HEK293 (cell line): ENCODE results near the gene ZNF280D.

ENCODE experiments used
- CTCF ChIA-PET: fragments of 350-600 bp; formaldehyde crosslinking; extraction: SDS; loops from one replicate; lab custom pipeline; 2021; ENCODE audit warnings: antibody characterized with exemption; lab: Yijun Ruan, JAX
- POLR2A ChIA-PET: fragments of 300-600 bp; formaldehyde crosslinking; extraction: SDS; loops from one replicate; lab custom pipeline; 2020; ENCODE audit warnings: antibody characterized with exemption, inconsistent platforms; lab: Yijun Ruan, JAX
- H3K27ac ChIP-seq: fragments of 200-500 bp; sonication (Bioruptor generic); 2 replicates; pipeline ENCODE4 v1.5.1; 2014; ENCODE audit warnings: low read depth, low read length, control low read depth, inconsistent platforms; ENCODE audit errors: extremely low read depth
- H3K36me3 ChIP-seq, 2 experiments: fragments of 200-500 bp in 1 of 2; sonication (Bioruptor generic) in 1 of 2; 1 replicate in 1 of 2; 2 replicates in 1 of 2; pipeline ENCODE4 v1.5.1; 2014 to 2017; ENCODE audit warnings: inconsistent platforms in 2 of 2, low read length in 2 of 2; ENCODE audit not compliant: control insufficient read depth in 2 of 2, insufficient read depth in 1 of 2
- H3K4me1 ChIP-seq: fragments of 200-500 bp; sonication (Bioruptor generic); 2 replicates; pipeline ENCODE4 v1.5.1; 2014; ENCODE audit warnings: mild to moderate bottlenecking, low read length, inconsistent platforms; ENCODE audit not compliant: control insufficient read depth, insufficient read depth
- H3K4me3 ChIP-seq: 2 replicates; pipeline ENCODE4 v1.5.1; 2011; ENCODE audit warnings: low read depth, mild to moderate bottlenecking, control low read depth, low read length, moderate library complexity
- H3K9me3 ChIP-seq: fragments of 200-500 bp; sonication (Bioruptor generic); 2 replicates; pipeline ENCODE4 v1.5.1; 2014; ENCODE audit warnings: low read depth, low read length, inconsistent platforms; ENCODE audit not compliant: control insufficient read depth, insufficient read depth
- EGR2 ChIP-seq: fragments of 450-650 bp; formaldehyde crosslinking; IDR thresholded peaks from 2 replicates; pipeline ENCODE4 v1.5.1; 2016; ENCODE audit warnings: low read depth, missing biosample characterization, missing genetic modification characterization
- GFI1B ChIP-seq: fragments of 450-650 bp; formaldehyde crosslinking; IDR thresholded peaks from 2 replicates; pipeline ENCODE4 v1.5.1; 2016; ENCODE audit warnings: missing biosample characterization, missing genetic modification characterization
- GLI2 ChIP-seq: fragments of 450-650 bp; formaldehyde crosslinking; IDR thresholded peaks from 2 replicates; pipeline ENCODE4; 2017; ENCODE audit warnings: missing biosample characterization, missing genetic modification characterization, low read depth, borderline replicate concordance
- KLF8 ChIP-seq: fragments of 450-650 bp; formaldehyde crosslinking; IDR thresholded peaks from 2 replicates; pipeline ENCODE4 v1.5.1; 2016; ENCODE audit warnings: missing biosample characterization, missing genetic modification characterization
- MEIS1 ChIP-seq: sonication (generic); formaldehyde crosslinking; IDR thresholded peaks from 2 replicates; pipeline ENCODE4 v1.8.1; 2022; ENCODE audit warnings: missing genetic modification reagents, mild to moderate bottlenecking, borderline replicate concordance
- ZBTB7A ChIP-seq: fragments of 450-650 bp; formaldehyde crosslinking; IDR thresholded peaks from 2 replicates; pipeline ENCODE4 v1.5.1; 2016; ENCODE audit warnings: low read depth, missing biosample characterization, missing genetic modification characterization
- ZBTB8A ChIP-seq: fragments of 450-650 bp; formaldehyde crosslinking; IDR thresholded peaks from 2 replicates; pipeline ENCODE4 v1.5.1; 2016; ENCODE audit warnings: missing biosample characterization, missing genetic modification characterization
- ZFP37 ChIP-seq: fragments of 450-650 bp; formaldehyde crosslinking; IDR thresholded peaks from 2 replicates; pipeline ENCODE4 v1.5.1; 2016; ENCODE audit warnings: missing biosample characterization, missing genetic modification characterization
- ZNF155 ChIP-seq: fragments of 450-650 bp; formaldehyde crosslinking; IDR thresholded peaks from 2 replicates; pipeline ENCODE4 v1.5.1; 2016; ENCODE audit warnings: missing biosample characterization, missing genetic modification characterization
- ZNF2 ChIP-seq: fragments of 450-650 bp; formaldehyde crosslinking; IDR thresholded peaks from 2 replicates; pipeline ENCODE4 v1.5.1; 2016; ENCODE audit warnings: missing biosample characterization, missing genetic modification characterization
- ZNF239 ChIP-seq: fragments of 450-650 bp; formaldehyde crosslinking; IDR thresholded peaks from 2 replicates; pipeline ENCODE4 v1.5.1; 2016; ENCODE audit warnings: missing biosample characterization, missing genetic modification characterization
- ZNF292 ChIP-seq: fragments of 450-650 bp; formaldehyde crosslinking; IDR thresholded peaks from 2 replicates; pipeline ENCODE4 v1.5.1; 2016; ENCODE audit warnings: low read depth, missing biosample characterization, missing genetic modification characterization, borderline replicate concordance
- ZNF324 ChIP-seq: fragments of 450-650 bp; formaldehyde crosslinking; IDR thresholded peaks from 2 replicates; pipeline ENCODE4 v1.5.1; 2016; ENCODE audit warnings: missing biosample characterization, missing genetic modification characterization
- ZNF404 ChIP-seq: fragments of 450-650 bp; formaldehyde crosslinking; IDR thresholded peaks from 2 replicates; pipeline ENCODE4 v1.5.1; 2017; ENCODE audit warnings: missing biosample characterization, missing genetic modification characterization
- ZNF473 ChIP-seq: fragments of 450-650 bp; formaldehyde crosslinking; IDR thresholded peaks from 2 replicates; pipeline ENCODE4 v1.5.1; 2017; ENCODE audit warnings: missing biosample characterization, missing genetic modification characterization
- ZNF544 ChIP-seq: fragments of 450-650 bp; formaldehyde crosslinking; IDR thresholded peaks from 2 replicates; pipeline ENCODE4 v1.5.0; 2017; ENCODE audit warnings: missing biosample characterization, missing genetic modification characterization
- ZNF558 ChIP-seq: fragments of 450-650 bp; formaldehyde crosslinking; IDR thresholded peaks from 2 replicates; pipeline ENCODE4 v1.5.1; 2016; ENCODE audit warnings: missing biosample characterization, missing genetic modification characterization
- ZNF629 ChIP-seq: fragments of 450-650 bp; formaldehyde crosslinking; IDR thresholded peaks from 2 replicates; pipeline ENCODE4 v1.5.1; 2017; ENCODE audit warnings: missing biosample characterization, missing genetic modification characterization
- ZNF792 ChIP-seq: fragments of 450-650 bp; formaldehyde crosslinking; IDR thresholded peaks from 2 replicates; pipeline ENCODE4 v1.5.1; 2016; ENCODE audit warnings: missing biosample characterization, missing genetic modification characterization
- TF ChIP-seq, protein P1 (sequence below): fragments of 450-650 bp; formaldehyde crosslinking; IDR thresholded peaks from 2 replicates; pipeline ENCODE4 v1.5.1; 2016; ENCODE audit warnings: missing biosample characterization, missing genetic modification characterization
- TF ChIP-seq, protein P2 (sequence below): fragments of 450-650 bp; formaldehyde crosslinking; IDR thresholded peaks from 2 replicates; pipeline ENCODE4 v1.5.1; 2016; ENCODE audit warnings: missing biosample characterization, missing genetic modification characterization
- TF ChIP-seq, protein P3 (sequence below): fragments of 450-650 bp; formaldehyde crosslinking; IDR thresholded peaks from 2 replicates; pipeline ENCODE4 v1.5.1; 2017; ENCODE audit warnings: missing biosample characterization, missing genetic modification characterization
- TF ChIP-seq, protein P4 (sequence below): fragments of 450-650 bp; formaldehyde crosslinking; IDR thresholded peaks from 2 replicates; pipeline ENCODE4 v1.5.0; 2017; ENCODE audit warnings: missing biosample characterization, missing genetic modification characterization, borderline replicate concordance

The ZNF280D gene

DNA sequence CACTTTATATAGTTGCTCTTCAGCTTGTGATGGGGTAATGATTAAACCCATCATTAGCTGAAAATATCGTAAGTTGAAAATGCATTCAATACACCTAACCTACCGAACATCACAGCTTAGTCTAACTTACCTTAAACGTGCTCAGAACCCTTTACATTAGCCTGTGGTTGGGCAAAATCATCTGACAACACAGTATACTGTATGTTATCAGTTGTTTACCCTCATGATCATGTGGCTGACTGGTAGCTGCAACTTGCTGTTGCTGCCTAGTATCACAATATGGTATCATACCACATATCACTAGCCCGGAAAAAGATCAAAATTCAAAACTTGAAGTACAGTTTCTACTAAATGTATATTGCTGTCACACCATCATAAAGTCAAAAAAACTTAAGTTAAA lies 9.5 kb downstream of the ZNF280D start:
- no peaks in the 10 kb centered on the region for H3K36me3 ChIP-seq
- TF ChIP-seq ZNF404 (tag by site-specific recombination), result no peak
- TF ChIP-seq, protein P1, sequence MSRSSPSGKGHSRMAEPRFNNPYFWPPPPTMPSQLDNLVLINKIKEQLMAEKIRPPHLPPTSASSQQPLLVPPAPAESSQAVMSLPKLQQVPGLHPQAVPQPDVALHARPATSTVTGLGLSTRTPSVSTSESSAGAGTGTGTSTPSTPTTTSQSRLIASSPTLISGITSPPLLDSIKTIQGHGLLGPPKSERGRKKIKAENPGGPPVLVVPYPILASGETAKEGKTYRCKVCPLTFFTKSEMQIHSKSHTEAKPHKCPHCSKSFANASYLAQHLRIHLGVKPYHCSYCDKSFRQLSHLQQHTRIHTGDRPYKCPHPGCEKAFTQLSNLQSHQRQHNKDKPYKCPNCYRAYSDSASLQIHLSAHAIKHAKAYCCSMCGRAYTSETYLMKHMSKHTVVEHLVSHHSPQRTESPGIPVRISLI (tag by site-specific recombination), result no peak
- no peak for TF ChIP-seq ZFP37 (tag by site-specific recombination)
- TF ChIP-seq ZNF292 (tag by site-specific recombination), result no peak
- no peak for TF ChIP-seq ZNF629 (tag by site-specific recombination)
- TF ChIP-seq ZBTB8A (tag by site-specific recombination), result no peak
- TF ChIP-seq KLF8, result no peak
- TF ChIP-seq, protein P2, sequence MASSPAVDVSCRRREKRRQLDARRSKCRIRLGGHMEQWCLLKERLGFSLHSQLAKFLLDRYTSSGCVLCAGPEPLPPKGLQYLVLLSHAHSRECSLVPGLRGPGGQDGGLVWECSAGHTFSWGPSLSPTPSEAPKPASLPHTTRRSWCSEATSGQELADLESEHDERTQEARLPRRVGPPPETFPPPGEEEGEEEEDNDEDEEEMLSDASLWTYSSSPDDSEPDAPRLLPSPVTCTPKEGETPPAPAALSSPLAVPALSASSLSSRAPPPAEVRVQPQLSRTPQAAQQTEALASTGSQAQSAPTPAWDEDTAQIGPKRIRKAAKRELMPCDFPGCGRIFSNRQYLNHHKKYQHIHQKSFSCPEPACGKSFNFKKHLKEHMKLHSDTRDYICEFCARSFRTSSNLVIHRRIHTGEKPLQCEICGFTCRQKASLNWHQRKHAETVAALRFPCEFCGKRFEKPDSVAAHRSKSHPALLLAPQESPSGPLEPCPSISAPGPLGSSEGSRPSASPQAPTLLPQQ (tag by site-specific recombination), result no peak
- no peaks in the 10 kb centered on the region for H3K9me3 ChIP-seq
- no peak overlapping the region for H3K4me3 ChIP-seq
- no peak overlapping the region for H3K27ac ChIP-seq
- CTCF ChIA-PET, result no interaction called here
- POLR2A ChIA-PET, result no interaction called here
- H3K4me1 ChIP-seq, result peaks cover 2% of the 10 kb centered on the region; the same call in 1 of the 2 replicates

DNA sequence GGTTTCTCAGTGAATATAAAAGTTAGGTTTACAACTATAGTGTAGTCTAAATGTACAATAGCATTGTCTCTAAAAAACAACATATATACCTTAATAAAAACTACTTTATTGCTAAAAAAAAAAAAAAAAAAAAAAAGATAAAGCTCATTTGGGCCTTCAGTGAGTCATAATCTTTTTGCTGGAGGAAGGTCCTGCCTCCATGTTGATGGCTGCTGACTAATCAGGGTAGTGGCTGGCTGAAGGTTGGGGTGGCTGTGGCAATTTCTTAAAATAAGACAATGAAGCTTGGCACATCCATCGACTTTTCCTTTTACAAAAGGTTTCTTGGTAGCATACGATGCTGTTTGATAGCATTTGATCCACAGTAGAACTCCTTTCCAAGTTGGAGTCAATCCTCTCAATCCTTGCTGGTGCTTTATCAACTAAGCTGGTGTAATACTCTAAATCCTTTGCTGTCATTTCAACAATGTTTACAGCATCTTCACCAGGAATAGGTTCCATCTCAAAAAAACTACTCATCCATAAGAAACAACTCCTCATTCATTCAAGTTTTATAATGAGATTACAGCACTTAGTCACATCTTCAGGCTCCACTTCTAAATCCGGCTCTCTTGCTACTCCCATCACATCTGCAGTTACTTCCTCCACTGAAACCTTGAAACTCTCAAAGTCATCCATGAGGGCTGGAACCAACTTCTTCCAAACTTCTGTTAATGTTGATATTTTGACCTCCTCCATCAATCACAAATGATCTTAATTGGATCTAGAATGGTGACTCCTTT lies 13.3 kb downstream of the ZNF280D start:
- H3K27ac ChIP-seq, result no peak overlapping the region
- no peak for TF ChIP-seq KLF8
- TF ChIP-seq, all 188 proteins: peak for 0
- Histone ChIP-seq H3K9me3 (no peaks in the 10 kb centered on the region), H3K36me3 (no peaks in the 10 kb centered on the region), H3K4me1 (peaks cover 3% of the 10 kb centered on the region; the same call in 1 of the 2 replicates), H3K4me3 (no peak overlapping the region)
- ChIA-PET CTCF (no interaction called here), POLR2A (no interaction called here)

DNA sequence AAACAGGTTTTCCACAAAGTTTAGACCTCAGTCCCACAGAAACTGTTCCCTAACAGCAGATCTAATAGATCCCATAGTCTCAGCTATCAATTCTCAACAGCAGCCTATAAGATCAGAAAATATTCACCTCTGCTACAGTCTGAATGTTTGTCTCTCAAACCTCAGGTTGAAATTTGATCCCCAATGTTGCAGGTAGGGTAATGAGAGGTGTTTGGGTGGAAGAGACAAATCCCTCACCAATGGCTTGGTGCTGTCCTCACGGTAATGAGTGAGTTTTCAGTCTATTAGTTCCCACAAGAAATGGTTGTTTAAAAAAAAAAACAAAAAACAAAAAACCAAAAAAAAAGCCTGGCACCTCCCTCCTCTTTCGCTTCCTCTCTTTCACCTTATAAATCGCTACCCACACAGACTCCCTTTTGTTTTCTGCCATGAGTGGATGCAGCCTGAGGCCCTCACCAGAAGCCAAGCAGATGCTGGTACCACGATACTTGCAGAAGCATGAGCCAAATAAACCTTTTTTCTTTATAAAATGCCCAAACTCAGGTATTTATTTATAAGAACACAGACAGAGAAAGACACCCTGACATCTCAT lies 14.2 kb downstream of the ZNF280D start:
- POLR2A ChIA-PET, result no interaction called here
- no peak overlapping the region for H3K27ac ChIP-seq
- TF ChIP-seq, protein P3, sequence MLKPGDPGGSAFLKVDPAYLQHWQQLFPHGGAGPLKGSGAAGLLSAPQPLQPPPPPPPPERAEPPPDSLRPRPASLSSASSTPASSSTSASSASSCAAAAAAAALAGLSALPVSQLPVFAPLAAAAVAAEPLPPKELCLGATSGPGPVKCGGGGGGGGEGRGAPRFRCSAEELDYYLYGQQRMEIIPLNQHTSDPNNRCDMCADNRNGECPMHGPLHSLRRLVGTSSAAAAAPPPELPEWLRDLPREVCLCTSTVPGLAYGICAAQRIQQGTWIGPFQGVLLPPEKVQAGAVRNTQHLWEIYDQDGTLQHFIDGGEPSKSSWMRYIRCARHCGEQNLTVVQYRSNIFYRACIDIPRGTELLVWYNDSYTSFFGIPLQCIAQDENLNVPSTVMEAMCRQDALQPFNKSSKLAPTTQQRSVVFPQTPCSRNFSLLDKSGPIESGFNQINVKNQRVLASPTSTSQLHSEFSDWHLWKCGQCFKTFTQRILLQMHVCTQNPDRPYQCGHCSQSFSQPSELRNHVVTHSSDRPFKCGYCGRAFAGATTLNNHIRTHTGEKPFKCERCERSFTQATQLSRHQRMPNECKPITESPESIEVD (tag by site-specific recombination), result no peak
- no peak for TF ChIP-seq ZBTB7A
- TF ChIP-seq, protein P4, sequence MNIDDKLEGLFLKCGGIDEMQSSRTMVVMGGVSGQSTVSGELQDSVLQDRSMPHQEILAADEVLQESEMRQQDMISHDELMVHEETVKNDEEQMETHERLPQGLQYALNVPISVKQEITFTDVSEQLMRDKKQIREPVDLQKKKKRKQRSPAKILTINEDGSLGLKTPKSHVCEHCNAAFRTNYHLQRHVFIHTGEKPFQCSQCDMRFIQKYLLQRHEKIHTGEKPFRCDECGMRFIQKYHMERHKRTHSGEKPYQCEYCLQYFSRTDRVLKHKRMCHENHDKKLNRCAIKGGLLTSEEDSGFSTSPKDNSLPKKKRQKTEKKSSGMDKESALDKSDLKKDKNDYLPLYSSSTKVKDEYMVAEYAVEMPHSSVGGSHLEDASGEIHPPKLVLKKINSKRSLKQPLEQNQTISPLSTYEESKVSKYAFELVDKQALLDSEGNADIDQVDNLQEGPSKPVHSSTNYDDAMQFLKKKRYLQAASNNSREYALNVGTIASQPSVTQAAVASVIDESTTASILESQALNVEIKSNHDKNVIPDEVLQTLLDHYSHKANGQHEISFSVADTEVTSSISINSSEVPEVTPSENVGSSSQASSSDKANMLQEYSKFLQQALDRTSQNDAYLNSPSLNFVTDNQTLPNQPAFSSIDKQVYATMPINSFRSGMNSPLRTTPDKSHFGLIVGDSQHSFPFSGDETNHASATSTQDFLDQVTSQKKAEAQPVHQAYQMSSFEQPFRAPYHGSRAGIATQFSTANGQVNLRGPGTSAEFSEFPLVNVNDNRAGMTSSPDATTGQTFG, result no peak
- no peak for TF ChIP-seq ZNF239 (tag by site-specific recombination)
- no peak for TF ChIP-seq GLI2 (tag by site-specific recombination)
- TF ChIP-seq GFI1B (tag by site-specific recombination), result no peak
- no peak for TF ChIP-seq ZNF544
- TF ChIP-seq ZNF155 (tag by site-specific recombination), result no peak
- TF ChIP-seq ZNF558 (tag by site-specific recombination), result no peak
- no peak for TF ChIP-seq ZNF473
- TF ChIP-seq, protein P1 (tag by site-specific recombination), result no peak
- TF ChIP-seq ZNF2 (tag by site-specific recombination), result no peak
- no peak for TF ChIP-seq ZNF324 (tag by site-specific recombination)
- no peak for TF ChIP-seq MEIS1 (CRISPR knock-in tag)
- TF ChIP-seq ZNF792 (tag by site-specific recombination), result no peak
- TF ChIP-seq EGR2 (tag by site-specific recombination), result no peak

More for the DNA sequence above, 14.2 kb downstream of the ZNF280D start:
- H3K36me3 ChIP-seq, result no peaks in the 10 kb centered on the region
- peaks cover 3% of the 10 kb centered on the region; the same call in 1 of the 2 replicates for H3K4me1 ChIP-seq
- CTCF ChIA-PET, result no interaction called here
- H3K4me3 ChIP-seq, result no peak overlapping the region
- H3K9me3 ChIP-seq, result no peaks in the 10 kb centered on the region
